GM15510 (cell line): ENCODE data around the gene GPSM3.

Experiments used
- POLR2A ChIP-seq: IDR thresholded peaks from 3 replicates; pipeline ENCODE4 v1.6.1; 2011; ENCODE audit warnings: borderline replicate concordance; ENCODE audit not compliant: insufficient read length; ENCODE audit errors: extremely low read depth

GPSM3 gene

DNA sequence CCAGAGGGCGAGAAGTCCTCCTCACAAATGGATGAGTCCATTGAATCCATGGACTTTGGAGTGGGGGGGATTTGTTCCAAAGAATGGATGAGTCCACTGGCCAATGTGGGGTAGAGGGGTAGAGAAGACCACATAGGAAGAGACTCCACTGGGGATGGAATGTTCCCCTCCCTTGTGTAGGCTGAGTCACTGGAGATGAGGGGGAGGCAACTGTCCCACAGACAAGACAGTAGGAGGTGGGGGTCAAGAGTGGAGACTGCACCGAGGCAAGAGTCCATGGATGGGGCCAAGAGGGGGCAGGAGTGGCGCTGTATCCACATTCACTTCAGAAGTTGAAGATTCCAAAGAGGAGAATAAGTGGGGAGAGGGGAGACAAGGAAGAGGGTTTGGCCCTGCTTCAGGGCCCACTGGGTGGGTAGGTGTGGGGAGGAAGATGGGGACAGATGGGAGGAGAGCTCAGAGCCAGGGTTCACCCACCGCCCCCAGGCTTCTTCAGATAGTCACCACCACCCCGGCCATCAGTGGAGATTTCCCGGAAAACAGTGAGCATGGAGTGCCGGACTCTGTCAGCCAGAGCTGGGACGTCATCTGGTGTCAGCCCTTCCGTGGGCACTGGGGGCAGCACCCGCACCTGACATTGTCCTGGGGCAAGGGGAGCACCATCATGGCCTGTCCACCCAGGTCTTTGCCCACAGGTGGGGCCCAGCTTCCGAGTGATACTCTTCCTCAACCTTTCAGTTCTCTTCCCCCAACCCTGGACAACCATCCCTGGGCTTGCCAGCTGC lies 23.4 kb downstream of the GPSM3 start:
- no peak for TF ChIP-seq POLR2A

DNA sequence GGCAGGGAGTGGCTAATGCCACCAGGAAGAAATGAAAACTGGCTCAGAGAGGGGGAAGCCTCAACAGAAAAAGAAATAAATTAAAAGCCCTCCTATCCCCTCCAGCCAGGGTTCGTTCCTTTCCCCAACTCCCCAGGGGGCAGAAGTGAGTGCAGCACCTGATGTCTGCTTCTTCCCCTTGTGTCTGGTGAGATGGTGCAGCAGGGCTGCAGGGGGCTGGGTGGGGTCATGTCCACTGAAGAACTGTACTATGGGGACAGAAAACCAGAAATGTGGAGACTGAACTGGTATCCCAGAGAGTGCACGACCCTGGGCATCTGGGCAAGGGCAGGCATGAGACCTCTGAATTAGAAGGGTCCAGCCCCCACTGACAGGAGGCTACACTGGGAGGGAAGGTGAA lies 24.1 kb downstream of the GPSM3 start:
- no peak for TF ChIP-seq POLR2A

DNA sequence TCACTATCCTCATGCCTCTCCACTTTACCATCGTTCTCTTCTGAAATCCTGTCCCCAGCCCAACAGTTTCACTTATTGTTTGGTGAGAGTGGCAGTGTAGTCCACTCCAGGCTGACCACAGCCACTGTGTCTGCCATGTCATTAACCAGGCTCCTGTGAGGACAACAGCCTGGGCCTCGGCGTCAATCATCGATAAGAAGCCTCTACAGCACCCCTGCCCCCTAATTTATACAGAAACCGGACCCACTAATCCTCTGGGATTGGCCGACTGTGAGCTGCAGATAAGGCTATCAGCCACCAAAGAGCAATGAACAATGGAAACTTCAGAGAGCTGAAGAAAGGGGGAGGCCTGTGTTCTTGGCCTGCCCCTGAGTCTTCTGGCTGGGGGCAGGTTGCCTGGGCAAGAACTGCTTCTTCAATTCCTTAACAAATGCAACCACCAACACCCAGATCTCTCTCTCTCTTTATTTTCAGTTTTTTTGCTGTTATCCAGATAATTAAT lies 24.6 kb downstream of the GPSM3 start:
- TF ChIP-seq POLR2A = no peak

DNA sequence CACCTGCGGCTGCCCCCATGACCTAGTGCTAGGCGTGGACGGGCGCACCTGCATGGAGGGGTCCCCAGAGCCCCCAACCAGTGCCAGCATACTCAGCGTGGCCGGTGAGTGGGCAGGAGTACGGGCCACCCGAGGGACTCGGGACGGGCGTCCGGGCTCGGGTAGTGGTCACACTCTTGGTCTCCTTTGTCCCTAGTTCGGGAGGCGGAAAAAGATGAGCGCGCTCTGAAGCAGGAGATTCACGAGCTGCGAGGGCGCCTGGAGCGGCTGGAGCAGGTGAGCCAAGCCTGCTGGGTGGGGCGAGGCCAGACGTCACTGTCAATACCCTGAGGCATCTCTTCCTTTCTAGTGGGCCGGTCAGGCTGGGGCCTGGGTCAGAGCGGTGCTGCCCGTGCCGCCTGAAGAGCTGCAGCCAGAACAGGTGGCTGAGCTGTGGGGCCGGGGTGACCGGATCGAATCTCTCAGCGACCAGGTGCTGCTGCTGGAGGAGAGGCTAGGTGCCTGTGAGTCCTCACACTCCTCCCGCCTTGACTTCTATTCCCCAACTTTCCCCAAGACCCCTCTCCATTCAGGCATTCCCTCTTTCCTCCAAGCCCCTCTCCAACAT lies 25.2 kb downstream of the GPSM3 start:
- no peak for TF ChIP-seq POLR2A

DNA sequence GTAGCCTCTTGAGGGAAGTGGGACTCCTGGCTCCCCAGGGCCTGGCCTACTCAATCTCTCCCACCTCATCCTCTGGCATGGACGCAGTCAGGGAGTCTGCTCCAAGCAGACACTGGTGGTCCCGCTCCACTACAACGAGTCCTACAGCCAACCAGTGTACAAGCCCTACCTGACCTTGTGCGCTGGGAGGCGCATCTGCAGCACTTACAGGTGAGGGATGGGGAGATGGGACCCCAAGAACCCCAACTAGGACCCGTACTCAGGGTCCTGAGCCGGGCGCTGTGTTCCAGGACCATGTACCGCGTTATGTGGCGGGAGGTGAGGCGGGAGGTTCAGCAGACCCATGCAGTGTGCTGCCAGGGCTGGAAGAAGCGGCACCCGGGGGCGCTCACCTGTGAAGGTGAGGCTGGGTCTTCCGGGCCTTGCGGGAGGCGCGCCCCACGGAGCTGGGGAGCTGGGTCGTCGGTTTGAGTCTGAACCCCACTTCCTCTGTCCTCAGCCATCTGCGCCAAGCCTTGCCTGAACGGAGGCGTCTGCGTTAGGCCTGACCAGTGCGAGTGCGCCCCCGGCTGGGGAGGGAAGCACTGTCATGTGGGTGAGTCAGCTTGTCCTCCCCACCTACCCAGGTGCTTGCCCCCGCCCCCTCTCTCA lies 25.9 kb downstream of the GPSM3 start:
- no peak for TF ChIP-seq POLR2A

DNA sequence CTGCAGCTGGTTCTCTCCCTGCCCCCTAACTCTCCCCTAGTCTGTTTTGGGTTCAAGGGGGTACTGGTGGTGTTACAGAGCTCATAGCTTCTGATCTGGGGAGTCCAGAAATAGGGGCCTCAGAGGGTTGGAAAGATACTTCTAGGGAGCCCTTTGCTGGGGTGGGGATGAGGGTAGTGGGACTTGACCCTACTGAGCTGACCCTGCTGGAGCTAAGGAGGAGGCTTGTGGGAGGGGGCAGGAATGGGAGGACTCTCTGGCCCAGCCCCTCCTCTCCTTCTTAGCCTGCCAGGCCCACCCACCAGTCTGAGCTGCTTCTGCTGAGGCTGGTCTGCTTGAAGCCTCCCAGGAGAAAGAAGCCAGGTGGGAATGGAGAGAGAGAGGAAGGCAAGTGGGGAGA lies 28.1 kb downstream of the GPSM3 start, which contains the start of gene EGFL8:
Gene EGFL8 (plus strand): TSS at position 301 of the 400 bp plus-strand sequence. CDS start 1,571 bp downstream, outside the sequence.
- TF ChIP-seq POLR2A = no peak

DNA sequence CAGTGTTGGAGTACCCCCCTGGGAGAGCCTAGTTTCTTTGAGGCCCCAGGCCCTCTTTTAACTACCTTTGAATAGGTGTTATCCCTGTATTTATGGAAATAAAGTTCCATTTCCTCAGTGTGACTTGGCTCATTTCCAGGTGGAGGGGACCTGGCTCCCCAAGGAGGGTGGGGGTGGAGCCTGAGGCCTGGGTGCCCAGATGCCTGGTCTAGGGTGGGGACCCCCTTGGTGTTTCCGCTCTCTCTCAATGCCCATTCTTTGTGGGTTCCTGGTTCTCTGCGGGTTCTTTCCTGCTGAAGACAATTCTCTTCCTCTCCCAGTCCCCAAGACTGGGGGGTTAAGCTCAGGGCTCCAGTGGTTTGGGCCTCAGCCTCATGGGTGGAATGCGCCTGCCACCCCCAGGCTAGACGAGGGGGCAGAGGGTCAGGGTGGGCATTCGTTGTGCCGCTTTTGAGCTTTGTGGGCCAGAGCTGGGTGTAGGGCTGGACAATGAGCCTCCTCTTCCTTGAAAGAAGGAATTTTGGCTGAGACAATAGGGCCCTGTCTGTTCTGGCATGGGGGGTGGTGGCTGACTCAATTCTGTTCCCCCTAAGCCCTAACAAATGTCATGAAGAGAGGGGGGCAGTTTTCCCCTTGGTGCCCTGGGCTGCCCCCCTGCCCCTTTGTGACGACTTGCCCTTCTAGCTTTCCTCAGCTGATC lies 28.7 kb downstream of the GPSM3 start:
- no peak for TF ChIP-seq POLR2A

DNA sequence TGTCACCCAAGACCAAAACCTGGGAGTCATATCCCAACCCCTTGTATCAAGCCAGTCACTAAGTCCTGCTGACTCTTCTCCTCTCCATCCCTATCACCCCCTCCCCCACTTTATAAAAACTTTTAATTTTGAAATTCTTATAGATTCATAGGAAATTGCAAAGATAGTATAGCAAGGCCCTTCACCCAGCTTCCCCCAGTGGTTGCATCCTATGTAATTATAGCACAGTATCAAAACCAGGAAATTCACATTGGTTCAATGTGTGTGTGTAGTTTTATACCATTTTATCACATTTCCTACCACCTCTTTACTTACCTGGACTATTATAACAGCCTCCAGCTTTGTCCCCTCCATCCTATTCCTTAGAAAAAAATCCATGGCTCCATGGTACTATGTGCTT lies 34.4 kb downstream of the GPSM3 start:
- no peak for TF ChIP-seq POLR2A

DNA sequence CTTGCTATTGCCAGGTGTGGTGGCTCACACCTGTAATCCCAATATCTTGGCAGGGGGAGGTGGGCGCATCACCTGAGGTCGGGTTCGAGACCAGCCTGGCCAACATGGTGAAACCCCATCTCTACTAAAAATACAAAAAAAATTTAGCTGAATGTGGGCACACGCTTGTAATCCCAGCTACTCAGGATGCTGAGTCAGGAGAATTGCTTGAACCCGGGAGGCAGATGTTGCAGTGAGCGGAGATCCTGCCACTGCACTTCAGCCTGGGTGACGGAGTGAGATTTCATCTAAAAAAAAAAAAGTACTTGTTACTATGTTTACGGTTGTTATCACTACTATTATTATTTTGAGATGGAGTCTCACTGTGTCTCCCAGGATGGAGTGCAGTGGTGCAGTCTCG lies 35.6 kb downstream of the GPSM3 start:
- no peak for TF ChIP-seq POLR2A

DNA sequence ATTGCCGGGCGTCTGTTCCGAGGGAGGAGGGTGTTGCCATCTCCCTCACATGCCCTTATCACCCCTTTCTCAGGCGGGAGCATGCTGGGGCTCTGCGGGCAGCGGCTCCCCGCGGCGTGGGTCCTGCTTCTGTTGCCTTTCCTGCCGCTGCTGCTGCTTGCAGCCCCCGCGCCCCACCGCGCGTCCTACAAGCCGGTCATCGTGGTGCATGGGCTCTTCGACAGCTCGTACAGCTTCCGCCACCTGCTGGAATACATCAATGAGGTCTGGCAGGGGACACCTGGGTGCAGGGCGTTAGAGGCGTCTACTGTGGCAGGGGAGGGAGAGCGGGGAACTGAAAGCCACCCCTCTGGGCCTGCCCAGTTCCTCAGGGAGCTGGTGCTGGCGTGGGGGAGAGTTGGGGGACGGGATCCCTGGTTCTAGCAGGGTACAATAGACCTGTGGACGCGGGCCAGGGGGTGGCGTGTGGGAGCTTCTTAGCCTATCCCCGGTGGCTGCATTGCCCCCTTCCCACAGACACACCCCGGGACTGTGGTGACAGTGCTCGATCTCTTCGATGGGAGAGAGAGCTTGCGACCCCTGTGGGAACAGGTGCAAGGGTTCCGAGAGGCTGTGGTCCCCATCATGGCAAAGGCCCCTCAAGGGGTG lies 37.8 kb downstream of the GPSM3 start:
- no peak for TF ChIP-seq POLR2A

DNA sequence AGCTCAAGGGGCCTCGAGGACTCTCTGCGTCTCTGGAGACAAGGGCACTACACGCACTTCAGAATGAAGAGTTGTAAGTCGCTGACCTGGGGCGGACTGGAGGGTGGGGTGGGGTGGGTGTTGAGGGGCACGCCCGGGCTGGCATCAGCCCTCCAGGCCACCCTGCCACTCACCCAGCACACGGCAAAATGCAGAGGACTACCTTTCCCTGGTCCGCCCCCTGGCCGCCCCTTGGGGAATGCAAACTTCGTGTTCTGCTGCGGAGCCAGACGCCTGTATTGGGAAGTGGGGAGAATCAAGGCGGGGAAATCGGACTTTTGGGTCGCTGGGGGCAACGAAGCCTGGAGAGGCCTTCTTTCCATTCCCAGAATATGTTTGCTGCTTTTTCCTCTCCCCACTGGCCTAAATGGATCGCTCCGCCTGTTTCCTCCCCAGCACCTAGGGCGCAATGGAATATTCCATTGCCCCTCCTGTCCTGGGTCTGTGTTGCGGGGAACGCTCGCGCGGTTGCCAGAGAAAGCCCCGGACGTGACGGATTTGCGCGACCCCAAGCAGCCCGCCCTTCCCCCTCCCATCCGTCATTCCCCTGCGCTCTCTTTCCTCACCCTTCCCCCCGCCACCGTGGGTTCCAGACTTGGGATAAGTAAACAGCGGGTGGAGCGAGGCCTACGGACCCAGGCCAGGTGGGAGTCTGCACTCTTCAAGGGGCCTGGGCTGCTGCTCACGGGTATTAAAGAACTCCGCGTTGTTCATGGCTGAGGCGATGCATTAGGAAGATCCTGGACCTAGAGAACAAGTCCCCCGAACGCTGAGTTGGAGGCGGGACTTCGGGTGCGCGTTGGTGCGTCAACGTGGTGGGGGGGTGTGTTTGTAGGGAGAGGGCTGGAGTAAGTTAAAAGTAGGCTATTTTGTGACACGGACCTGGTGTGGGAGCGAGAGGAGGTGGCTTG lies 38.6 kb downstream of the GPSM3 start, which contains the start of gene PPT2:
Gene PPT2 (plus strand): TSS at position 578 of the 950 bp plus-strand sequence. CDS start 454 bp downstream, outside the sequence.
- peak; percentile 24 for TF ChIP-seq POLR2A

DNA sequence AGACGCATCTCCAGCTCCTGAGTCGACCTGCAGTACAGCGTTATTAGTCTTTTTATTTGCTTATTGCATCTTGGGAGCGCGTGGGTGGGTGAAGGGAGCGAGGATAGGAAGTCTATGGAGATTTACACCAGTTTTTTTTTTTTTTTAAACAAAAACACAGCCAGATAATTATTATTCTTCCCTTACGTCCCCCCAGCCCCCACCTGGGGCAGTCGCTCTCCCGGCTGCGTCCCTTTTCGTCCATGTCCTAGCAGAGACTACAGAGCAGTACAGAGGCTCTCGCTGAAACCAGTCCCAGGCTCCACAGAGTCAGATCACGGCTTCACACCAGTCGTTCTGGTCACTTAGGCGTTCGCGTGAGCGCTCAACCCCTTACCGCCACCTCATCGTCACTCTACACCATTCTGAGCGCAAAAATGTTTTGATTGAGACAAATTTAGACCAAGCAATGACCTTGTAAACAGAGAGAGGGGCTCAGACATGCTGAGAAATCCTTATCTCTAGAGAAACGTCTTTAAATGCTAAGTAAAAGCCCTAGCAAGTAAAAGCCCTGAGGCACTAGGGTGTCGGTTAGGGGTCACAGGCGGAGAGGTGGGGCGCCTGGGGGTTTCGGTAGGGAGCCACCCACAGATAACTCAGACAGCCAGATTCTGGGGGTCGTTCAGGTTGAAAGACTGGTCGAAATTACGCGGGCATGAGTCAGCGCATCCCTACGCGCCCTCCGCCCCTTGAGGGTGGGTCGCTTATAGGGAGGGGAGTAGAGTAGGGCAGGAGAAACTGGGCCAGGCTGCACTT lies 39.5 kb downstream of the GPSM3 start:
- TF ChIP-seq POLR2A = no peak

DNA sequence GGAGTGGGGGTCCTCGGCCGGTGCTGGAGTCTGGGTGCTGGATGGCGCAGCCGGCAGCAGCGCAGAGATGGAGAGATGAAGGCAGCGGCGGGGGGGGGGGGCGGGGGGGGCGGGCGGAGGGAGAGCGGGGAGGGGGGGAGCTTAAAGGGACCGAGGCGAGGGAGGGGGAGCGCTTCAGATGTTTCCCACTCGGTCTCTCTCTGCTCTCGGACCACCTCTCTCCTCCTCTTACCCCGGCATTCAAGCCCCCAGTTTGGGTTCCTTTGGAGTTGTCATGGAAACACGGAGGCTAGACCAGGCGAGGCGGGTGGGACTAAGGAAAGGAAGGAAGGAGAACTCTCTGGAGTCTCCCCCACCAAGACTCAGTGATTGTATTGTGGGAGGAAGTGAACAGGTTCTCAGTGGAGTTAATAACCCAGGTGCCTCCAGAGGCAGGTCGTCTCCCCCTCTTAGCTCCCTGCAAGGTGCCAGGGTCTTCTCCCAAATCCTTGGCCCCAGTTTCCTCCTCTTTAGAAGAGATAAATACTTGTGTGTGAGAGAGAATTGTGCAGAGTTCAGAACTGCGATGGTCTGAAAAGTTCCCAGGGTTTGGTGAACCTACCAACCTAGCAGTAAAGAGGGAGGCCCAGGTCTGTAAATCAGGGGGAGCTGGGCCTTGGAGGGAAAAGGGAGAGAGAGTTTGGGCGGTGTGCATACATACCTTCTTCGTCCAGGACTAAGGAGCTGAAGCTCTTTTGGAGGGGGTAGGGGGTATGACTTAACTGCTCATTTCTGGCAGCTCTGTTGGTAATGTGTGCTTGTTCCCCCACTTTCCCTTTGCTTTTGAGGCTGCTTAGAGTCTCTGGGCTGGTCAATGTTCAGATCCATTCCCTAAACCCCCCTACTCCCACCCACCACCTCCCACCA lies 40.3 kb downstream of the GPSM3 start, which contains the start of gene PRRT1:
Gene PRRT1 (minus strand): TSS at position 77 of the 906 bp plus-strand sequence. CDS start 112 bp downstream, outside the sequence.
- TF ChIP-seq POLR2A = no peak
